ENCODE results near the gene DCAF16. TPM values are rescaled to one million over a fixed set of nuclear protein-coding genes. Genes with fewer than 3 reads are reported as not detected.

Gene DCAF16
- total RNA-seq, 1 experiment from 2014 or later: 46.2 TPM

DNA sequence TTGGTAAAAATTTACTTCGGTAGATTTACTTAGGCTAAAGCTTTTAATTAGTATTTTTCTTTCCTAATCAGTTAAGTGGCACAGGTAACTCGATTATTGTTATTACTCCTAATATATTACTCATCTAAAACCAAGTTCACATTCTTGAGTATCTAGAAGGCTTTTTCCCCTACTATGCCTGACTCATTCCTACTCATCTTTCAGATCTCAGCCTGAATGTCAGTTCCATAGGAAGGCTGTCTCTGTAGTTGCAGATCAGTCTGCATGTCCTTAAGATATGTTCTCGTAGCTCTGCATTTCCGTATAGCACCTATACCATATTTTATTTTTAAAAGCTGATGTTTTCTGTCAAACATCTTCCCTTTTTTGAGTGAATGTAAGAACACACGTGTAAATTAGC lies 23.2 kb downstream of the DCAF16 start:
- H3K9me3 Mint-ChIP-seq: no peaks in the 10 kb centered on the region; a peak in 1 of 5 replicates
- Histone ChIP-seq H3K79me2 (ENCODE audit: insufficient read depth, low read length) (no peaks in the 10 kb centered on the region), H3K23ac (ENCODE audit: insufficient read length, low read depth, low read length) (no peak overlapping the region), H3K18ac (ENCODE audit: insufficient read length, low read depth, low read length) (no peak overlapping the region), H2BK12ac (ENCODE audit: insufficient read length, low read depth, low read length) (no peak overlapping the region), H3K27me3 (ENCODE audit: insufficient read depth, low read length) (peaks cover 4% of the 10 kb centered on the region; the same call in 1 of the 2 replicates), H4K5ac (ENCODE audit: insufficient read length, low read depth, low read length) (no peak overlapping the region), H2AK5ac (ENCODE audit: insufficient read length, low read length) (no peak overlapping the region), H3K14ac (ENCODE audit: insufficient read depth, low read length) (no peak overlapping the region), H2BK5ac (ENCODE audit: insufficient read length, low read length) (no peak overlapping the region), H4K8ac (replicated peaks; ENCODE audit: insufficient read length, low read depth, low read length) (no peak overlapping the region), H3K4me1 (ENCODE audit: insufficient read depth, low read length) (no peaks in the 10 kb centered on the region), H2AFZ (ENCODE audit: low read length) (no peak overlapping the region), H3K56ac (ENCODE audit: insufficient read length, low read depth, low read length) (no peak overlapping the region), H3K27ac (ENCODE audit: insufficient read length, low read depth, low read length) (no peak overlapping the region), H3K9me3 (ENCODE audit: control insufficient read depth, low read depth, low read length) (no peaks in the 10 kb centered on the region), H4K91ac (ENCODE audit: insufficient read length, low read depth, low read length) (no peak overlapping the region), H3K23me2 (ENCODE audit: insufficient read length, low read depth, low read length, poor library complexity, severe bottlenecking) (no peaks in the 10 kb centered on the region), H2BK20ac (ENCODE audit: low read depth, low read length, poor library complexity, severe bottlenecking) (no peak overlapping the region), H2BK15ac (ENCODE audit: low read depth, low read length) (no peak overlapping the region), H3K9ac (ENCODE audit: extremely low read depth, insufficient read length, low read length) (no peak overlapping the region), H3T11ph (ENCODE audit: low read length) (no peak overlapping the region), H2BK120ac (ENCODE audit: low read depth, low read length, poor library complexity, severe bottlenecking) (no peak overlapping the region), H4K20me1 (ENCODE audit: control insufficient read depth, insufficient read depth, insufficient read length) (no peaks in the 10 kb centered on the region), H3K4me2 (ENCODE audit: insufficient read depth, insufficient read length, low read length) (no peak overlapping the region), H3K79me1 (ENCODE audit: insufficient read depth, low read depth, low read length, poor library complexity, severe bottlenecking) (no peaks in the 10 kb centered on the region), H3K4ac (ENCODE audit: low read depth, low read length) (no peak overlapping the region)
- no peak overlapping the region for H3K4me3 Mint-ChIP-seq
- DNase-seq: no peak
- H3K27me3 Mint-ChIP-seq (ENCODE audit: low read depth): peaks cover 17% of the 10 kb centered on the region
- no peak overlapping the region for H3K27ac Mint-ChIP-seq
- H3K4me1 Mint-ChIP-seq: no peaks in the 10 kb centered on the region; a peak in 1 of 4 replicates
- no peak for TF ChIP-seq CTCF (conservative IDR thresholded peaks at IDR 0.05)
- no CpG with 5 or more reads among the region's 5 CpGs for WGBS (ENCODE audit: extremely low coverage, insufficient read length, low lambda C conversion rate)
- H3K36me3 Mint-ChIP-seq (ENCODE audit: insufficient read depth in 1 of 3, low read depth in 3 of 3): peaks cover 3 to 7% (median 5%) of the 10 kb centered on the region in 3 experiments; a peak in 5 of 7 replicates

Data from H9 (cell line).